ENCODE results near the gene KIAA0825. TPM values are rescaled to one million over a fixed set of nuclear protein-coding genes. Genes with fewer than 3 reads are reported as not detected.

Gene KIAA0825
- polyA plus RNA-seq, 1 donor from 2014 or later, result 5.1 TPM

GRCh38 chr5:94337617-94338016 lies 280.8 kb downstream of the KIAA0825 start:
- no peaks in the 10 kb centered on the region for H4K20me1 ChIP-seq (ENCODE audit: insufficient read depth)
- H3K27me3 ChIP-seq (ENCODE audit: insufficient read depth, low read depth, low read length), result no peaks in the 10 kb centered on the region
- H3K9ac ChIP-seq (ENCODE audit: low read length), result no peak overlapping the region
- H3F3A ChIP-seq (ENCODE audit: insufficient read depth, low read length, poor library complexity, severe bottlenecking), result no peaks in the 10 kb centered on the region
- H2AFZ ChIP-seq (ENCODE audit: low read depth, low read length), result no peak overlapping the region
- H3K27ac ChIP-seq (ENCODE audit: low read length), result no peak overlapping the region
- no peaks in the 10 kb centered on the region for H3K9me3 ChIP-seq (ENCODE audit: low read length)
- no peaks in the 10 kb centered on the region for H3K9me2 ChIP-seq (ENCODE audit: insufficient read depth, low read length)
- H3K36me3 ChIP-seq (ENCODE audit: insufficient read depth, low read length), result no peaks in the 10 kb centered on the region
- no peaks in the 10 kb centered on the region for H3K79me2 ChIP-seq (replicated peaks; ENCODE audit: insufficient read depth, low read length)
- H3K4me2 ChIP-seq (ENCODE audit: low read length), result no peak overlapping the region
- H3K4me3 ChIP-seq (ENCODE audit: low read length), result no peak overlapping the region
- TF ChIP-seq TAF1 (IDR thresholded peaks at IDR 0.05; ENCODE audit: low read depth), result no peak
- TF ChIP-seq CTCF (IDR thresholded peaks at IDR 0.05; ENCODE audit: poor library complexity, severe bottlenecking), result no peak
- TF ChIP-seq RAD21 (conservative IDR thresholded peaks at IDR 0.05), result no peak

- H3K9me2 ChIP-seq (ENCODE audit: insufficient read depth, low read length), result no peaks in the 10 kb centered on the region
- no peak overlapping the region for H3K4me3 ChIP-seq (ENCODE audit: low read length)
- TF ChIP-seq, protein P1, sequence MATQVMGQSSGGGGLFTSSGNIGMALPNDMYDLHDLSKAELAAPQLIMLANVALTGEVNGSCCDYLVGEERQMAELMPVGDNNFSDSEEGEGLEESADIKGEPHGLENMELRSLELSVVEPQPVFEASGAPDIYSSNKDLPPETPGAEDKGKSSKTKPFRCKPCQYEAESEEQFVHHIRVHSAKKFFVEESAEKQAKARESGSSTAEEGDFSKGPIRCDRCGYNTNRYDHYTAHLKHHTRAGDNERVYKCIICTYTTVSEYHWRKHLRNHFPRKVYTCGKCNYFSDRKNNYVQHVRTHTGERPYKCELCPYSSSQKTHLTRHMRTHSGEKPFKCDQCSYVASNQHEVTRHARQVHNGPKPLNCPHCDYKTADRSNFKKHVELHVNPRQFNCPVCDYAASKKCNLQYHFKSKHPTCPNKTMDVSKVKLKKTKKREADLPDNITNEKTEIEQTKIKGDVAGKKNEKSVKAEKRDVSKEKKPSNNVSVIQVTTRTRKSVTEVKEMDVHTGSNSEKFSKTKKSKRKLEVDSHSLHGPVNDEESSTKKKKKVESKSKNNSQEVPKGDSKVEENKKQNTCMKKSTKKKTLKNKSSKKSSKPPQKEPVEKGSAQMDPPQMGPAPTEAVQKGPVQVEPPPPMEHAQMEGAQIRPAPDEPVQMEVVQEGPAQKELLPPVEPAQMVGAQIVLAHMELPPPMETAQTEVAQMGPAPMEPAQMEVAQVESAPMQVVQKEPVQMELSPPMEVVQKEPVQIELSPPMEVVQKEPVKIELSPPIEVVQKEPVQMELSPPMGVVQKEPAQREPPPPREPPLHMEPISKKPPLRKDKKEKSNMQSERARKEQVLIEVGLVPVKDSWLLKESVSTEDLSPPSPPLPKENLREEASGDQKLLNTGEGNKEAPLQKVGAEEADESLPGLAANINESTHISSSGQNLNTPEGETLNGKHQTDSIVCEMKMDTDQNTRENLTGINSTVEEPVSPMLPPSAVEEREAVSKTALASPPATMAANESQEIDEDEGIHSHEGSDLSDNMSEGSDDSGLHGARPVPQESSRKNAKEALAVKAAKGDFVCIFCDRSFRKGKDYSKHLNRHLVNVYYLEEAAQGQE (IDR thresholded peaks at IDR 0.05; ENCODE audit: borderline replicate concordance), result no peak
- TF ChIP-seq POLR2AphosphoS5 (IDR thresholded peaks at IDR 0.05) (no peak), MXI1 (conservative IDR thresholded peaks at IDR 0.05; ENCODE audit: poor library complexity, severe bottlenecking) (no peak), TAF1 (IDR thresholded peaks at IDR 0.05; ENCODE audit: low read depth) (no peak), EP300 (conservative IDR thresholded peaks at IDR 0.05; ENCODE audit: poor library complexity, severe bottlenecking) (no peak), RAD21 (conservative IDR thresholded peaks at IDR 0.05) (no peak), CTCF (IDR thresholded peaks at IDR 0.05; ENCODE audit: poor library complexity, severe bottlenecking) (no peak), SMC3 (conservative IDR thresholded peaks at IDR 0.05; ENCODE audit: poor library complexity) (no peak), EZH2 (IDR thresholded peaks at IDR 0.05; ENCODE audit: borderline replicate concordance, insufficient read depth, low read length, poor library complexity, severe bottlenecking) (no peak)
- H4K20me1 ChIP-seq (ENCODE audit: insufficient read depth), result no peaks in the 10 kb centered on the region
- no peaks in the 10 kb centered on the region for H3K27me3 ChIP-seq (ENCODE audit: insufficient read depth, low read depth, low read length)
- H3F3A ChIP-seq (ENCODE audit: insufficient read depth, low read length, poor library complexity, severe bottlenecking), result no peaks in the 10 kb centered on the region
- H3K27ac ChIP-seq (ENCODE audit: low read length), result no peak overlapping the region
- no peaks in the 10 kb centered on the region for H3K36me3 ChIP-seq (ENCODE audit: insufficient read depth, low read length)
- no peak overlapping the region for H3K9ac ChIP-seq (ENCODE audit: low read length)
- no peak overlapping the region for H3K4me2 ChIP-seq (ENCODE audit: low read length)
- H3K79me2 ChIP-seq (replicated peaks; ENCODE audit: insufficient read depth, low read length), result no peaks in the 10 kb centered on the region
- H3K9me3 ChIP-seq (ENCODE audit: low read length), result no peaks in the 10 kb centered on the region
- no peak overlapping the region for H2AFZ ChIP-seq (ENCODE audit: low read depth, low read length)
Measured at GRCh38 chr5:94335936-94336335, 282.5 kb downstream of the KIAA0825 start.
